Nephron (organoid): ENCODE measurements around the gene EGFLAM.

Experiments
- H3K27ac Mint-ChIP-seq, 3 experiments: 2 replicates each; pipeline ENCODE4 v1.8.0; 2020; ENCODE audit warnings: mixed read lengths in 3 of 3, mild to moderate bottlenecking in 2 of 3, moderate library complexity in 1 of 3
- H3K27me3 Mint-ChIP-seq: 2 replicates; pipeline ENCODE4 v1.8.0; 2021; ENCODE audit warnings: low read depth, mild to moderate bottlenecking, moderate library complexity, mixed read lengths
- H3K36me3 Mint-ChIP-seq: 2 replicates; pipeline ENCODE4 v1.8.0; 2020; ENCODE audit warnings: low read depth, mixed read lengths
- H3K4me1 Mint-ChIP-seq: 2 replicates; pipeline ENCODE4 v1.8.0; 2020; ENCODE audit warnings: mixed read lengths
- H3K4me3 Mint-ChIP-seq, 3 experiments: 2 replicates each; pipeline ENCODE4 v1.8.0; 2020; ENCODE audit warnings: mild to moderate bottlenecking in 3 of 3, mixed read lengths in 3 of 3, moderate library complexity in 2 of 3
- H3K9me3 Mint-ChIP-seq: 2 replicates; pipeline ENCODE4 v1.8.0; 2020; ENCODE audit warnings: mixed read lengths
- CTCF ChIP-seq, 3 experiments: fragments of 200-600 bp; sonication (generic); IDR thresholded peaks; one replicate each; pipeline ENCODE4 v1.5.0; 2021; ENCODE audit warnings: antibody characterized with exemption in 3 of 3; ENCODE audit not compliant: unreplicated experiment in 3 of 3

Gene EGFLAM

GRCh38 chr5:38442247-38442573, 183.9 kb downstream of the EGFLAM start:
- Mint-ChIP-seq H3K4me3 (no peak overlapping the region), H3K9me3 (no peaks in the 10 kb centered on the region), H3K27me3 (peaks cover under 1% of the 10 kb centered on the region), H3K36me3 (no peaks in the 10 kb centered on the region), H3K27ac (peak overlapping the region in 1 of 3 experiments; percentile 56), H3K4me1 (peaks cover 33% of the 10 kb centered on the region)
- no peak for TF ChIP-seq CTCF (IDR thresholded peaks at IDR 0.05; ENCODE audit: unreplicated experiment in 3 of 3)

- peaks cover 4% of the 10 kb centered on the region for H3K27me3 Mint-ChIP-seq
- no peaks in the 10 kb centered on the region for H3K9me3 Mint-ChIP-seq
- no peak for TF ChIP-seq CTCF (IDR thresholded peaks at IDR 0.05; ENCODE audit: unreplicated experiment in 3 of 3)
- peak overlapping the region in 1 of 3 experiments; percentile 45 for H3K27ac Mint-ChIP-seq
- H3K4me1 Mint-ChIP-seq: peaks cover 43% of the 10 kb centered on the region
- H3K4me3 Mint-ChIP-seq: no peak overlapping the region
- no peaks in the 10 kb centered on the region for H3K36me3 Mint-ChIP-seq
Observed at GRCh38 chr5:38443390-38443789, 185.0 kb downstream of the EGFLAM start.

DNA sequence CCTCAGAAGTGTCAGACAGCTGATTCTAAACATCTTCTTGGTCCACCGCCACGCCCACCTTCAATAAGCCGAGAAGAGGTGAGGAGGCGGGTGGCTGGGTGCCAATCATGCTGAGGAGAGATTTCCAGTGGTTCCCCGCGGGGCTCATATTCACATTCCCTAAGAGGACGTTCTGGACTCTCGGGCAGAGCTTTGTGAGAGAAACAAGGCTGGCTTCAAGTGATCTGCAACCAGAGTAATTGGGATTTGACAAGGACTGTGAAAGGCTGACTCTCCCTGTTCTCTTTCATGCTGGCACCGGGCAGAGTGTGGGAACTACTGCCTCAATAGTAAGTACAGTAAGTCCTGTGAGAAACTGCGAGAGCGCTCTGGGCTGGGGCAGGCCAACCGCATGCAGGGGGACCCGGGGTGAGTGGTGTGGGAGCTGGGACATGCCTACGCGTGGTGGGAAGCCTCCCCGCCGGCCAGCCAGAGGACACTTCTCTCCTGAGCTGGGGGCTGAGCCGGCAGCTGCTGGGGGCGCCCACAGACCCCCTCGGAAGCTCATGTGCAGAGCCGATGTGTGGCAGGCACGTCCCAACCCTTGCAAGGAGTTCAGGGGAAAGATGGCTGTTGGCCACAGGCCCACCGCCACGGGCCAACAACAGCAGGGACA, 187.1 kb downstream of the EGFLAM start:
- H3K27me3 Mint-ChIP-seq: peaks cover 4% of the 10 kb centered on the region
- H3K4me1 Mint-ChIP-seq: peaks cover 56% of the 10 kb centered on the region
- no peaks in the 10 kb centered on the region for H3K9me3 Mint-ChIP-seq
- no peak for TF ChIP-seq CTCF (IDR thresholded peaks at IDR 0.05; ENCODE audit: unreplicated experiment in 3 of 3)
- H3K4me3 Mint-ChIP-seq: peak overlapping the region in 1 of 3 experiments; percentile 69
- peak overlapping the region; percentile 60 to 87 (median 70) for H3K27ac Mint-ChIP-seq
- no peaks in the 10 kb centered on the region for H3K36me3 Mint-ChIP-seq

DNA sequence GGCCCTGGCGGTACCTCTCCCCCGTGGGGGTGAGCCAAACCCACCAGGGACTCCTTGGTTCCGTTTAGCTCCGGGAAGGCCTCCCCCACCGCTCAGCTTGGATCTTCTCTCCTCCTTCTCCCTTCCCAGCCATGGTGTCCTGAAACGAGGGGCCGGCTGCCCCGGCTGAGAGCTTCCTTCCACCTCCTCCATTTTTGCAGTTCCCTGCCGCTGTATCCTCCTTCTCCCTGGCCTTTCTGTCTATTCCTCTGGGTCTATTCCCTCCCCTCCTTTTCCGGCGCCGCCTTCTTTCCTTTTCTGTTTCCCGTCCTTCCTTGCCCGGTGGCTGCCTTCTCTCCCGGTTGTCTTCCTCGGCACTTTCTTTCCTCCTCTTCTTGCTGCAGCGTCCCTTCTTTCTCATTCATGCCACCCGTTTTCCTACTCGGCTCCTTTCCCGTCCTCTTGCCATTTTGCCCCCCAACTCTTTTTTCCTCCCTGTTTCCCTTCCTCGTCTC, 187.7 kb downstream of the EGFLAM start:
- no peak for TF ChIP-seq CTCF (IDR thresholded peaks at IDR 0.05; ENCODE audit: unreplicated experiment in 3 of 3)
- Mint-ChIP-seq H3K27me3 (peaks cover 4% of the 10 kb centered on the region), H3K4me1 (peaks cover 62% of the 10 kb centered on the region), H3K9me3 (no peaks in the 10 kb centered on the region), H3K36me3 (no peaks in the 10 kb centered on the region), H3K27ac (peak overlapping the region in 2 of 3 experiments; percentile 67 to 70), H3K4me3 (peak overlapping the region in 1 of 3 experiments; percentile 59)

- TF ChIP-seq CTCF (IDR thresholded peaks at IDR 0.05; ENCODE audit: unreplicated experiment in 3 of 3): no peak
- Mint-ChIP-seq H3K4me3 (peak overlapping the region in 1 of 3 experiments; percentile 25), H3K4me1 (peaks cover 59% of the 10 kb centered on the region), H3K27ac (peak overlapping the region in 2 of 3 experiments; percentile 67 to 70), H3K27me3 (peaks cover 4% of the 10 kb centered on the region), H3K36me3 (no peaks in the 10 kb centered on the region), H3K9me3 (no peaks in the 10 kb centered on the region)
Observed at GRCh38 chr5:38447056-38447455, 188.7 kb downstream of the EGFLAM start.

GRCh38 chr5:38447786-38448185, 189.4 kb downstream of the EGFLAM start:
- Mint-ChIP-seq H3K27me3 (peaks cover 4% of the 10 kb centered on the region), H3K36me3 (no peaks in the 10 kb centered on the region), H3K9me3 (no peaks in the 10 kb centered on the region), H3K4me3 (no peak overlapping the region), H3K27ac (peak overlapping the region in 2 of 3 experiments; percentile 4 to 12), H3K4me1 (peaks cover 59% of the 10 kb centered on the region)
- no peak for TF ChIP-seq CTCF (IDR thresholded peaks at IDR 0.05; ENCODE audit: unreplicated experiment in 3 of 3)
